GM21381 (cell line): ENCODE data around the gene SLC12A3.

ENCODE experiments used
- ATAC-seq: cut with Tn5 transposase; IDR thresholded peaks from one replicate; pipeline ENCODE4 v1.9.1; 2021; ENCODE audit warnings: mild to moderate bottlenecking, moderate library complexity; ENCODE audit not compliant: unreplicated experiment

Gene SLC12A3

GRCh38 chr16:56961851-56962281 is 96.9 kb downstream of the SLC12A3 start, which contains the start of gene CETP:
TSS of gene CETP (plus strand) at chr16:56961950. CDS start at chr16:56961980, 30 bp downstream.
- no peak for ATAC-seq

- no peak for ATAC-seq
Observed at GRCh38 chr16:56964243-56965148, 99.5 kb downstream of the SLC12A3 start.
